Stomach smooth muscle (tissue), 2 donors: Measurements from ENCODE around the gene NRXN3.
"Not testable (repeated sequence)": the region's sequence is repeated elsewhere in the genome, so short reads cannot be mapped to it uniquely, and the experiment has no call there.

ENCODE experiments used
- H3K27ac ChIP-seq: one replicate; pipeline ENCODE4 v1.7.0; 2013; ENCODE audit warnings: mild to moderate bottlenecking, low read length, inconsistent platforms
- H3K27me3 ChIP-seq, 2 donors: one replicate each; pipeline ENCODE4 v1.7.0; 2013; ENCODE audit warnings: low read length in 2 of 2; ENCODE audit not compliant: insufficient read depth in 2 of 2, control insufficient read depth in 1 of 2
- H3K36me3 ChIP-seq, 2 donors: one replicate each; pipeline ENCODE4 v1.7.0; 2013; ENCODE audit warnings: low read length in 2 of 2; ENCODE audit not compliant: control insufficient read depth in 2 of 2, insufficient read depth in 2 of 2
- H3K4me1 ChIP-seq: one replicate; pipeline ENCODE4 v1.7.0; 2013; ENCODE audit warnings: low read length; ENCODE audit not compliant: control insufficient read depth, insufficient read depth
- H3K4me3 ChIP-seq, 2 donors: one replicate each; pipeline ENCODE4 v1.7.0; 2013; ENCODE audit warnings: low read length in 2 of 2
- H3K9ac ChIP-seq, 2 donors: one replicate each; pipeline ENCODE4 v1.7.0; 2013; ENCODE audit warnings: low read length in 2 of 2, mild to moderate bottlenecking in 1 of 2
- H3K9me3 ChIP-seq, 2 donors: one replicate each; pipeline ENCODE4 v1.7.0; 2013; ENCODE audit warnings: low read length in 2 of 2; ENCODE audit not compliant: control insufficient read depth in 2 of 2
- donor health status: healthy.
- donor health status: Pancreatic carcinoma.

Gene NRXN3

DNA sequence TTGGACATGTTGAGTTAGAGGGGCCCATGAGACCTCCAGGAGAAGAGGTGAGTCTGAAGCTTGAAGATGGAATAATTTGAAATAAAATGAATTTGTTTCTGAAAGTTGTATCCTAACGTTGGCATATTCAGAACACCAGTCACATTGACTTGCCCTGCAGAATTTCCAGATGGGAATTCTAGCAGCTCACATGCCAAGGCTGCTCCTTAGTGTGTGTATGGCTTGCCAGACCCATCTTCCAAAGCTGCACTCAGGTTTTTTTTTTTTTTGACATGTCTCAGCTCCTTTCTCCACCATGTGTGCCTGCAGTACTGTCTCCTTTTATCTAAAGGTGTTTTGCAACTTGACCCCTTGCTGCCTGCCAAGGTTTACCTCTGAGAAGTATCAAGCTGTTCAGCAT is 261.9 kb downstream of the NRXN3 start:
- no peaks in the 10 kb centered on the region for H3K9me3 ChIP-seq
- no peaks in the 10 kb centered on the region for H3K27me3 ChIP-seq
- H3K4me1 ChIP-seq, result no peaks in the 10 kb centered on the region
- no peak overlapping the region for H3K4me3 ChIP-seq
- no peaks in the 10 kb centered on the region for H3K36me3 ChIP-seq
- no peak overlapping the region for H3K9ac ChIP-seq
- no peak overlapping the region for H3K27ac ChIP-seq

DNA sequence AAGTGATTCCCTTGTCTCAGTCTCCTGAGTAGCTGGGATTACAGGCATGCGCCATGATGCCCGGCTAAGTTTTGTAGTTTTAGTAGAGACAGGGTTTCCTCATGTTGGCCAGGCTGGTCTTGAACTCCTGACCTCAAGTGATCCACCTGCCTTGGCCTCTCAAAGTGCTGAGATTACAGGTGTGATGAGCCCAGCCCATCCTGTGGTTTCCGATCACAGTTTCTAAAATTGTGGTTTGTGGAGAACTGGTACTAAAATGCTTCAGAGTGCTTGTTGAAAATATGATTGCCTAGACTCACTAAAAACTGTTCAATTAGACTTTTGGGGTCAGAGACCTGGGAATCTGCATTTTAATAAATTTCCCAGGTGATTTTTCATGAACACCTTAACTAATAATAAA is 267.3 kb downstream of the NRXN3 start:
- H3K27ac ChIP-seq, H3K27me3 ChIP-seq, H3K9me3 ChIP-seq, H3K9ac ChIP-seq, H3K36me3 ChIP-seq, H3K4me1 ChIP-seq, H3K4me3 ChIP-seq: not testable (repeated sequence)

DNA sequence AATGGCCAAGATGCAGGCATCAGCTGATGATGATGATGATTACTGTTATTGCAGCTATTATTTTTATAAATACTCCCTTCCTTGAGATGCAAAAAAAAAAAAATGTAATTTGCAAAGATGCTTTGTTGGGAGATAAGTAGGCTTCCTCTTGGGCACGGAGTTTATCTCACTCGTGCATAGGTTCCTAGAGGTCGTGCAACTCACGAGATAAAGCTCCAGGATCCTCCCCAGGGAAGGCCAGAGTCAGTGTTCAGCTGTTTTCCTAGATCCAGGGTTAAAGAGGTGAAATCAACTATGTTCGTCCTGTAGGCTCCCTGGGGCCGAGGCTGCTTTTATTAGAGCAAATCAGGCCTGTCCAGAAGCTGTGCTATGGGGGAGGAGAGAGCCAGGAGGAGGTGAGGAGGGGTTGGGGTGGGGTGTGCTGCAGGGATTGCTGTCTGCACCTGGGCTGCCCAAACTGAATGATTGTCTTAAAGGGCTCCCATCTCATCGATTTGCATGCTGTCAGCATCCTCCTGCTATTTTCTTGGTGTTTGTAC is 270.3 kb downstream of the NRXN3 start:
- no peak overlapping the region for H3K4me3 ChIP-seq
- no peaks in the 10 kb centered on the region for H3K27me3 ChIP-seq
- no peaks in the 10 kb centered on the region for H3K36me3 ChIP-seq
- H3K9me3 ChIP-seq, result no peaks in the 10 kb centered on the region
- H3K4me1 ChIP-seq, result no peaks in the 10 kb centered on the region
- no peak overlapping the region for H3K27ac ChIP-seq
- H3K9ac ChIP-seq, result no peak overlapping the region

DNA sequence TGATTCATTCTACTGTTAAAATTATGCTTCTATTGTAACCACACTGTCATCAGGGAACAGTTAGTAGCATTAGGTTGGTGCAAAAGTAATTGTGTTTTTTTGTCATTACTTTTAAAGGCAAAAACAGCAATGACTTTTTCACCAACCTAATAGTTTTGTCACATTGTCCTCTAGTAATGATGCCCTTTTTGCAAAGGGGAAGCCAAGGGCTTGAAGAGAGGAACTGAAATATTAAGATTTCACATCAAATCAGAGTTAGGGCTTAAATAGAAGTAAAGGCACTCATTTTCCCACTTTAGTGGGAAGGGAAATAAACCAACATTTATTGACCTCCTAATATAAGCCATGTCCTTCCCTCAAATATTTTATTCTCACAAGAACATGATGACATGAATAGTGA is 273.7 kb downstream of the NRXN3 start:
- no peaks in the 10 kb centered on the region for H3K4me1 ChIP-seq
- H3K9me3 ChIP-seq, result no peaks in the 10 kb centered on the region
- no peak overlapping the region for H3K9ac ChIP-seq
- no peaks in the 10 kb centered on the region for H3K27me3 ChIP-seq
- H3K4me3 ChIP-seq, result no peak overlapping the region
- no peak overlapping the region for H3K27ac ChIP-seq
- H3K36me3 ChIP-seq, result no peaks in the 10 kb centered on the region

DNA sequence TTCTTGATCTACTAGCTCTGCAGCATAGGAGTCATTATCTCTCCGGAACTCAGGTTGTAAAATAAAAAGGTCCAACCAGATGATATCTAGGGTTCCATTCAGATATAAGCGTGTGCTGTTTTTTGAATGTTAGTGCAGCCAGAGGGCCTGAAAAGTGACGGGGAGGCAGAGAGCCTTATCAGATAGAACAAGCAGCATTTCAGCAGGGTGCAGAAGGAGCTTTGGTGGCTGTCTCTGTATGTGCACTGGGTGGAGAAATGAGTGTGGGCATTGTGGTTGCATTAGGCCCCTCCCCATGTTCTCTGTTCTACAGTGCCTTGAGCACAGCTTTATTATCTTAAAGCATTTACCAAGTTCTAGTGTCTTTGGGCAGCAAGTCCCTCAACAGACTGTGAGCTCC is 275.1 kb downstream of the NRXN3 start:
- Histone ChIP-seq H3K9me3 (no peaks in the 10 kb centered on the region), H3K36me3 (no peaks in the 10 kb centered on the region), H3K27me3 (no peaks in the 10 kb centered on the region), H3K9ac (no peak overlapping the region), H3K4me3 (no peak overlapping the region), H3K4me1 (no peaks in the 10 kb centered on the region), H3K27ac (no peak overlapping the region)

DNA sequence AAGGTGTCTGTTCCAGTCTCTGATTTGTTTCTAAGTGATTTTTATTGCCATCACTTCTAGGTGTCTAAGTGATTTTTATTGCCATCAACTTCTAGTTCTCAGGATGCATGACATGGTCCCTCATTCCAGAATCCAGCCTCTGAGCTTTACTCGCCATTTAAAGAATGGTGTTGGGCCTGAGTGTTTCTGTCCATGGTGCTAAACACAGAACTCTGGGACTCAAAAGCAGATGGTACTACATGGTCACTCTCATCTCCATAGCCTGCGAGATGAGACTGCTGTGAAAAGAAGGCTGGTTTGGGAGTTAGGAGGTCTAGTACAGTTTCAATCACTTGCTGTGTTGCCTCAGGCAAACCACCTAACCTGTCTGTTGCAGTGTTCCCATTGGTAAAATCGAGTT is 276.6 kb downstream of the NRXN3 start:
- no peak overlapping the region for H3K4me3 ChIP-seq
- no peaks in the 10 kb centered on the region for H3K4me1 ChIP-seq
- no peaks in the 10 kb centered on the region for H3K9me3 ChIP-seq
- no peak overlapping the region for H3K27ac ChIP-seq
- no peak overlapping the region for H3K9ac ChIP-seq
- no peaks in the 10 kb centered on the region for H3K36me3 ChIP-seq
- H3K27me3 ChIP-seq, result no peaks in the 10 kb centered on the region

DNA sequence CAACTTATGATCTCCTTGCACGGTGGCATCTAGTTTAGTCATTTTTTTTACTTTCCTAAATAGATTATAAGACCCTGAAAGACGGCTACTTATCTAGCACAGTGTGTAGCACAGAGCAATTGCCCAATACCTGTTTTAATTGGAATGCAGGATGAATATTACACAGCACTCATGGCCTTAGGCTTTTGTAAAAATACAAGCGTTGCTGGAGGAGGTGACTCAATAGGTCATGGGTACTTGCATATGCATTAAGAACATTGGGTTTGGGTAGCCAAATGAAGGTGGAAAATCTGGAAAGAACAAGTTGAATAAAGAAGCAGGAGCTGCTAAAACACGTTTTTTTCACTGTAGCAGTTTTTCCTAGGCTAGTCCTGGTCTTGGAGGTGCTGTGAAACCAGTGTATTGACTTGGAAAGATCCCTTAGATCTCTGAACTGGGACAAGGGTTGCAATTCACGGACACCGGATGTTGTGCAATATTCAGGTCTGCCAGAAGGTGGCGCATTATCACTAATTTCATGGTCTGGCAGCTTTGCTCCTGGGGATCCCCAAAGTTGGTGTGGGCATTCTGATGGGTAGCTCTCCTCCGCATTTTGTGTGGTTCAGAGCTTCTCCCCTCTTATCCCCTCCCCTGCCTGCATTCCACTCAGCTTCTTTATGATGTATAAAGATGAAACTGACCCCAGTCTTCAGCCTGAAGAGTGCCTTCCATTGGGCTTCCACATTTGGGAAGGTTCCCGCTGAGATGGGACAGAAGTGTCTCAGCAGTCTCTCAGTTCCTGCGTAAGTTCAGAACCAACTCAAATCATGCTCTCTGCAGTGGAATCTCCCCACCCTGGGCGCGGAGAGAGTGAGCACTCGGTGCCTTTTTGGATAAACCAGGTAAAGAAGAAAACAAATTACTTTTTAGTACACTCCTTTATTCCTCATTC is 278.3 kb downstream of the NRXN3 start:
- H3K9ac ChIP-seq, result no peak overlapping the region
- H3K27me3 ChIP-seq, result no peaks in the 10 kb centered on the region
- no peaks in the 10 kb centered on the region for H3K4me1 ChIP-seq
- H3K36me3 ChIP-seq, result no peaks in the 10 kb centered on the region
- no peak overlapping the region for H3K4me3 ChIP-seq
- no peaks in the 10 kb centered on the region for H3K9me3 ChIP-seq
- no peak overlapping the region for H3K27ac ChIP-seq

DNA sequence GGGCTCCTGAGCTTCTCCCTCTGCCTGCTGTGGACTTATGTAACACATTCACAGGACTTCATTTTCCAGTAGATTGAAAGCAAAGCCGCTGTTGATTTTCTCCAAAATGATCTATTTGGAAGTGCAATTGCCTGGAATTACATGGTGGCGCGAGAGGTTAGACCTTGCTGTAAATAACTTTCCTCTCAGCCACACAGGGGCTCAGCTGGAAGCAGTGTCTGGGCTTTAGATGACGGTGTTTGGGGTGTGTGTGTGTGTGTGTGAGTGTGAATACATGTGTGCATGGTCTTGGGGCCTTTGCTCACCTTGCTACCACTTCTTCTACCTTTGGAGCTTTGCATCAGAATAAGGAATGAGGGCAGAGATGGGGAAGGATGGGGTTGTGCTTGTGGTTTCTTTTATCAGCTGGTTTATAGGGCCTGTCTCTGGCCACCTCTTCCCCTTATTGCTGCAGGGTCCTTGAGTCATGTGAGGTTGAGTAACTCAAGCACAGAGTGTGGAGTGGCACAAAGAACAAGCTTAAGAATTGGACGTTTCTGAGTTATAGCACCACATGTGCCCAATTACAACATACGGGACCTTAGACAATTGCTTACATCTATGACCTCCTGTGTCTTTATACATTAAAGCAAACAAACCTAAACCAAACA is 280.6 kb downstream of the NRXN3 start:
- H3K27me3 ChIP-seq, result no peaks in the 10 kb centered on the region
- H3K4me1 ChIP-seq, result no peaks in the 10 kb centered on the region
- no peak overlapping the region for H3K27ac ChIP-seq
- H3K36me3 ChIP-seq, result no peaks in the 10 kb centered on the region
- H3K9me3 ChIP-seq, result no peaks in the 10 kb centered on the region
- H3K4me3 ChIP-seq, result no peak overlapping the region
- H3K9ac ChIP-seq, result no peak overlapping the region

DNA sequence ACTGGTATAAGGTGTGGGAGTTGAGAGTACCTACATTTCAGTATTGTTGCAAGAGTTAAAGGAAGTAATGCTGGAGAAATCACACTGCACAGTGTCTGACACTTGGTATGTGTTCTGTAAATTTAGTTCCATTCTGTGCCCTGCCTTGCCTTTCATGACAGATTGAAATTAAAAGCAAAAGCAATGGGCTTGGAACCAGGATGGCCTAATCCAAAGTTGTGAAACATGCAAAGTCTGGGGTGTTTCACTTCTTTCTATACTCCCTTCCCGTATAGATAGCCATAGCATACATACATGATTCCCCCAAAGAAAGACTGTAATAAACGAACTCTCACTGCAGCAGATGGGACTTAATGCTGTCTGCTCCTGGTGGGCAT is 281.1 kb downstream of the NRXN3 start:
- H3K9me3 ChIP-seq, result no peaks in the 10 kb centered on the region
- no peak overlapping the region for H3K4me3 ChIP-seq
- H3K9ac ChIP-seq, result no peak overlapping the region
- no peak overlapping the region for H3K27ac ChIP-seq
- H3K27me3 ChIP-seq, result no peaks in the 10 kb centered on the region
- no peaks in the 10 kb centered on the region for H3K4me1 ChIP-seq
- H3K36me3 ChIP-seq, result no peaks in the 10 kb centered on the region

DNA sequence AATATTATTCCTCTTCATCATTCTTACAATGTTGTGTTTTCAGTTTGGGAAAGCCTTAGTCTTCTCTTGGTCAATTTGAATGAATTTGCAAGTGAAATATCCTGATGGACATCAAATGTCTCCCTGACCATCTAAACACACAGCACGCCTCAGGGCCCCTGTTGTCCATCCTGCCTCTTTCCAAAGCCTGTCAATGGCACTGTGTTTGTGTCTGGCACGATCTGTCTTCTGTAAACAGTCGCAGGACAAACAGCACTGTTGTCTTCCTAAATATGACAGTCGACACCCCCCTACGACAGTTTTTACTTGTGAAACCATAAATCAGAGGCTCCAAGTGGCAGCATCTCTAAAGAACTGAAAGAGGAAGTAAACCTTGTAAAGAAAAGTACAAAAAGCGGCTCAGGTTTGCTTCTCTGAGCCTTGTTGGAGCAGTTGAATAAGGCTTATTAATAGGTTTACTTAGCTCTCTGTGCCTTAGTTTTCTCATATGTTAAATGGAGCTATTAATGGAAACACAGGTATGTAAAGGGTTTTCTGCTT is 285.8 kb downstream of the NRXN3 start:
- no peaks in the 10 kb centered on the region for H3K27me3 ChIP-seq
- H3K9ac ChIP-seq, result no peak overlapping the region
- no peaks in the 10 kb centered on the region for H3K36me3 ChIP-seq
- H3K4me3 ChIP-seq, result no peak overlapping the region
- no peaks in the 10 kb centered on the region for H3K9me3 ChIP-seq
- no peaks in the 10 kb centered on the region for H3K4me1 ChIP-seq
- H3K27ac ChIP-seq, result no peak overlapping the region

DNA sequence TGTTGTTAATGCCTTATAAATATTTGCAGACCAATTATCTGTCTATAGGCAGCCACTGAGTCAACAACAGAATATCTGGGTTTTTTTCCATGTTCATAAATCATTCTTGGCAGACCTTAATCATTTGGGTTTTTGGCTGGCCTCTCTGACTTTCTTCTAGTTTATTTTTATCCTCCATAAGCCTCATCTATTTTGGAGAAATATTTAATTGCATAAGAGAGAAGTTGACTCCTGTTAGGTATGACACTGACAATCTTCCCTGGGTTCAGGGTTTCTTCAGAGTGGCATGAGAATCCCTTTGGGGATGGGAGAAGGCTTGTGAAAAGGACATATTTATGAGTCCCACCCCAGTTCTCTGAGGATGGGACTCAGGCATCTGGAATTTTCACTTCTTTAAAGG is 299.8 kb downstream of the NRXN3 start:
- H3K36me3 ChIP-seq, result no peaks in the 10 kb centered on the region
- H3K9me3 ChIP-seq, result peaks cover 0 to 6% of the 10 kb centered on the region in 2 donors
- H3K27ac ChIP-seq, result no peak overlapping the region
- H3K4me3 ChIP-seq, result no peak overlapping the region
- no peak overlapping the region for H3K9ac ChIP-seq
- H3K4me1 ChIP-seq, result no peaks in the 10 kb centered on the region
- no peaks in the 10 kb centered on the region for H3K27me3 ChIP-seq
